Neutrophil (primary cell): ENCODE measurements around the gene TAP2.
A peak's percentile ranks its signal among the peaks of the same experiment; 100 is the strongest.
"Not testable (repeated sequence)": the region's sequence is repeated elsewhere in the genome, so short reads cannot be mapped to it uniquely, and the experiment has no call there.

Source experiments
- H3K27ac ChIP-seq: fragments of 200-600 bp; sonication (generic); 2 replicates; pipeline ENCODE4 v1.5.1; 2016; ENCODE audit warnings: mild to moderate bottlenecking, moderate library complexity
- H3K27me3 ChIP-seq: fragments of 200-600 bp; sonication (generic); 2 replicates; pipeline ENCODE4 v1.6.0; 2016; ENCODE audit warnings: mild to moderate bottlenecking
- H3K36me3 ChIP-seq: fragments of 200-600 bp; sonication (generic); 2 replicates; pipeline ENCODE4 v1.5.1; 2017
- H3K4me1 ChIP-seq, 2 experiments: fragments of 200-600 bp in 1 of 2; sonication (generic) in 1 of 2; 1 replicate in 1 of 2; 2 replicates in 1 of 2; pipeline versions ENCODE4 v1.5.1 to v1.6.1; 2013 to 2016; ENCODE audit warnings: low read depth in 1 of 2, low read length in 1 of 2, mild to moderate bottlenecking in 1 of 2, moderate library complexity in 1 of 2; ENCODE audit not compliant: control insufficient read depth in 1 of 2, insufficient read depth in 1 of 2
- H3K4me3 ChIP-seq, 2 experiments: fragments of 200-600 bp in 1 of 2; sonication (generic) in 1 of 2; 1 replicate in 1 of 2; 2 replicates in 1 of 2; pipeline ENCODE4 v1.5.1; 2013 to 2016; ENCODE audit warnings: low read depth in 1 of 2, low read length in 1 of 2, mild to moderate bottlenecking in 1 of 2, moderate library complexity in 1 of 2
- H3K9me3 ChIP-seq: fragments of 200-600 bp; sonication (generic); 2 replicates; pipeline ENCODE4 v1.5.1; 2016
- TF ChIP-seq, protein P1 (sequence below): fragments of 200-600 bp; sonication (generic); IDR thresholded peaks from 2 replicates; pipeline ENCODE4 v1.5.1; 2016; ENCODE audit warnings: antibody characterized with exemption

Gene TAP2

DNA sequence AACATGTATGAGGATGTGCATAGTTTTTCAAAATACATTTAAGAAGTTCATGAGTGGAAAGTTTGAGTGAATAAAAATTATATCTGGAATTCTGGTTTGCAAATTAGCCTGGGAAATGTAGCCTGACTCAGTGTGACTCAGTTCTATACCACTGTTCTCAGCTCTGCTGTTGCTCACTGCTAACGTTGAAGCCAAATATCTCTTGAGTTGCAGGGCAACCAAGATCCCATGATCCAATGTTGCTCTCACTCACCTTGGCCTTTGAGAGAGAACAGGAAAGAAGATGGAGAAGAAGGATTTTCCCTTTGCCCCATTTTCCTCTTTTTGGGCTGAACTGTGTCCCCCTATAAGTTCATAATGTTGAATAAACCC lies 44.3 kb upstream of the TAP2 start:
- no peaks in the 10 kb centered on the region for H3K4me1 ChIP-seq
- peaks cover 42% of the 10 kb centered on the region for H3K27me3 ChIP-seq
- TF ChIP-seq, protein P1, sequence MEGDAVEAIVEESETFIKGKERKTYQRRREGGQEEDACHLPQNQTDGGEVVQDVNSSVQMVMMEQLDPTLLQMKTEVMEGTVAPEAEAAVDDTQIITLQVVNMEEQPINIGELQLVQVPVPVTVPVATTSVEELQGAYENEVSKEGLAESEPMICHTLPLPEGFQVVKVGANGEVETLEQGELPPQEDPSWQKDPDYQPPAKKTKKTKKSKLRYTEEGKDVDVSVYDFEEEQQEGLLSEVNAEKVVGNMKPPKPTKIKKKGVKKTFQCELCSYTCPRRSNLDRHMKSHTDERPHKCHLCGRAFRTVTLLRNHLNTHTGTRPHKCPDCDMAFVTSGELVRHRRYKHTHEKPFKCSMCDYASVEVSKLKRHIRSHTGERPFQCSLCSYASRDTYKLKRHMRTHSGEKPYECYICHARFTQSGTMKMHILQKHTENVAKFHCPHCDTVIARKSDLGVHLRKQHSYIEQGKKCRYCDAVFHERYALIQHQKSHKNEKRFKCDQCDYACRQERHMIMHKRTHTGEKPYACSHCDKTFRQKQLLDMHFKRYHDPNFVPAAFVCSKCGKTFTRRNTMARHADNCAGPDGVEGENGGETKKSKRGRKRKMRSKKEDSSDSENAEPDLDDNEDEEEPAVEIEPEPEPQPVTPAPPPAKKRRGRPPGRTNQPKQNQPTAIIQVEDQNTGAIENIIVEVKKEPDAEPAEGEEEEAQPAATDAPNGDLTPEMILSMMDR: no peak
- H3K9me3 ChIP-seq: no peaks in the 10 kb centered on the region
- no peak overlapping the region for H3K4me3 ChIP-seq
- no peaks in the 10 kb centered on the region for H3K36me3 ChIP-seq
- H3K27ac ChIP-seq: no peak overlapping the region

DNA sequence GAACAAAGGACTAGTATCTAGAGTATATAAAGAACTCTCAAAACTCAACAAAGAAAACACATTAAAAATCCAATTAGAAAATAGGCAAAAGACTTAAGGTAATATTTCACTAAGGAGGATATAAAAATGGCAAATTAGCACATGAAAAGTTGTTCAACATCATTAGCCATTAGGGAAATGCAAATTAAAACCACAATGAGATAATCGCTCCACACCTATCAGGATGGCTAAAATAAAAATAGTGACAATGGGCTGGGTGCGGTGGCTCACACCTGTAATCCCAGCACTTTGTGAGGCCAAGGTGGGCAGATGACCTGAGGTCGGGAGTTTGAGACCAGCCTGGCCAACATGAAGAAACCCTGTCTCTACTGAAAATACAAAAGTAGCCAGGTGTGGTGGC lies 42.4 kb upstream of the TAP2 start:
- not testable (repeated sequence) for H3K27ac ChIP-seq, H3K9me3 ChIP-seq, H3K36me3 ChIP-seq, H3K4me1 ChIP-seq, H3K4me3 ChIP-seq
- peaks cover 61% of the 10 kb centered on the region for H3K27me3 ChIP-seq

DNA sequence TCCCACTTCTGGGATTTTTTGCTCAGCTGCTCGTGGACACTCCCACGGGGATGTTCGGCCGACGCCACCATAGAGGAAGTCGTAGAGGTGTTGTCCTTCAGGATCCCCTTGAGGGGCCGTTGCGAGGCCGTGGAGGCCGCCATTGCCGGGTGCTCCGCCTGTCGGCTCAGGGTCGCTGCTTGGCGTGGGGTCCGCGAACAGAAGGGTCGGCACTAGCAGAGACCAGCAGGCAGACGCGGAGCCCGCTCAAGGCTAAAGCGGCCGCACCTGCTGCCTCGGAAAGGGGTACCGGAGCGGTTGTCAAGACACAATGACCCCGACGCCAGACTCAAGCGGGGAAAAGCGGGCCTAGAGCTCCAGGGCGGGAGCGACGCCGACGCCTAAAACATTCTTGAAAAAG lies 41.2 kb upstream of the TAP2 start:
- H3K36me3 ChIP-seq: no peaks in the 10 kb centered on the region
- TF ChIP-seq, protein P1: no peak
- H3K4me3 ChIP-seq: no peak overlapping the region
- no peaks in the 10 kb centered on the region for H3K4me1 ChIP-seq
- H3K27me3 ChIP-seq: peaks cover 71% of the 10 kb centered on the region
- no peaks in the 10 kb centered on the region for H3K9me3 ChIP-seq
- no peak overlapping the region for H3K27ac ChIP-seq

DNA sequence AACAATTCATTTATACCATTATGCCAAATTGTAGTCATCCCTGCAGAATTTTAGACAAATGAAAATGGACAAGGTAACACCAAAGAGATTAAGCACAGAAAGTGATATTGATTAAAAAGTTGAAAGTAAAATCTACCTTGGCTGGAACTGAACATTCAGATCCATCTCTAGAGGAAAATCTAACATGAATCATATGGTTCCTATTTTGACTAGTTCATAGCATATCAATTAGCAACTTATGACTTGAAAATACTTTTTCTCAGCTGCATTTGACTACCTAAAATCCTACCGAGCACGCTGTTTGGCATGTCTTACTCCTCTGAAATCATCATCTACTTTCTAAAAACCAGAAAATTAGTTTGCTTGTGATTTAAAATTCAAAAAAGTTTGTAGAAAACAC lies 38.1 kb upstream of the TAP2 start:
- Histone ChIP-seq H3K4me3 (no peak overlapping the region), H3K27me3 (peaks cover 83% of the 10 kb centered on the region), H3K9me3 (no peaks in the 10 kb centered on the region), H3K4me1 (no peaks in the 10 kb centered on the region), H3K36me3 (no peaks in the 10 kb centered on the region), H3K27ac (no peak overlapping the region)
- TF ChIP-seq, protein P1: no peak

DNA sequence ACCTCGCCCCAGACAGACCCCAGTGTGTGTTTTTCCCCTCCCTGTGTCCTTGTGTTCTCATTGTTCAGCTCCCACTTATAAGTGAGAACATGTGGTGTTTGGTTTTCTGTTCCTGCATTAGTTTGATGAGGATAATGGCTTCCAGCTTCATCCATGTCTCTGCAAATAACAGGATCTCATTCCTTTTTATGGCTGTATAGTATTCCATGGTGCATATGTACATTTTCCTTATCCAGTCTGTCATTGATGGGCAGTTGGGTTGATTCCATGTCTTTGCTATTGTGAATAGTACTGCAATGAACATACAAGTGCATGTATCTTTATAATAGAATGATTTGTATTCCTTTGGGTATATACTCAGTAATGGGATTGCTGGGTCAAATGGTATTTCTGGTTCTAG lies 35.4 kb upstream of the TAP2 start:
- not testable (repeated sequence) for H3K4me1 ChIP-seq, H3K36me3 ChIP-seq, H3K9me3 ChIP-seq, H3K4me3 ChIP-seq, H3K27ac ChIP-seq
- H3K27me3 ChIP-seq: peaks cover 80% of the 10 kb centered on the region

DNA sequence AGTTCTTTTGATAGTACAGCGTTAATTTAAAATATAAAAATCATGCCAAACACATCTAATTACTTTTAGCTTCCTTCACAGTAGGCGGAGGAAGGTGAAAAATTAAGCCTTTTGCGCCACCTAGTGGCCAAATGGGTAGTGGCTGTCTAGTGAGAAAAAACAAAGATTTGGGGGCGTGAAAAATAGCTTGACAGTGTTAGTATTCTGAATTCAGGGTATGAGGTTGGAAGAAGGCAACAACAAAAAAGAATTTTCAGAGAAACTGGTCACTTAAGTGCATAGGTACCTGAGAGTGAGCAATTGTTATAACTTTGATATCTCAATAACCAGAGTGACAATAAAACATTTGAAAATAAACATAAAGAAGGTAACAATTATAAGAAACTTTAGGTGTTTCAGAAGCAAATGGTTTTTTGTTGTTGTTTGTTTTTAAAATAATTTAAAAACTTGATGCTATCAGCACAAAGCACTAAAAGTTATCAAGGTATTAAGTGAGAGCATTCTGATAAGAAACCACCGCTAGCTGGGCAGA lies 29.8 kb upstream of the TAP2 start:
- peak overlapping the region; percentile 80 for H3K27ac ChIP-seq
- TF ChIP-seq, protein P1: peak; percentile 86
- peaks cover 30% of the 10 kb centered on the region for H3K27me3 ChIP-seq
- no peaks in the 10 kb centered on the region for H3K9me3 ChIP-seq
- no peak overlapping the region for H3K4me3 ChIP-seq
- peaks cover 17 to 20% of the 10 kb centered on the region in 2 experiments for H3K4me1 ChIP-seq
- peaks cover 11% of the 10 kb centered on the region for H3K36me3 ChIP-seq
